ENCODE results near the gene STARD9. TPM values are rescaled to one million over a fixed set of nuclear protein-coding genes. Genes with fewer than 3 reads are reported as not detected.
A peak's percentile ranks its signal among the peaks of the same experiment; 100 is the strongest.

The STARD9 gene
- total and polyA plus RNA-seq, 9 of the 15 experiments (the other 6 are each of a cell fraction or from before 2014, with no cell fraction given) = 0.45 to 6.0 (median 3.6) TPM

DNA sequence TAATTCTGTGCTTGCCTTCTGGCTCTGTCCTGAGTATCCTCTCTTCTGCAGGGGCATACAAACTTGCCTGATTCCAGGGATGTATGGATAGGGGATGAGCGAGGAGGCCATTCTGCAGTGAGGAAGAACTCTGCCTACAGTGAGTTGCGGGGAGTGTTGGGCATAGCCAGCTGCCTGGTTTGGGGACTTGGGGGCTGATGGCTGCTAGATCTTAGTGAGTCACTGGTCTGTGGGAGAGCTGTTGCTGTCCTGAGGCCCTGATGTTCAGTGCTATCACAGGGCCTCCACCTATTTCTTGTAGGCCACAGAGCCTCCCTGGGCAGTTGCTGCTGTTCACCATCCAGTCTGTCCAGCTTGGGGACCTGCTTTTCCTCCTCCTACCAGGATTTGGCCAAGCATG lies 141.2 kb downstream of the STARD9 start:
- DNase-seq (ENCODE audit: extremely low read depth in 1 of 4, low spot score in 3 of 4) (peak in 2 of 4 experiments; percentile 6 to 7), ATAC-seq (no peak), FAIRE-seq (no peak)
- H3K4me1 ChIP-seq (replicated peaks in 1 of 2; ENCODE audit: control insufficient read depth in 2 of 2, insufficient read depth in 2 of 2, low read length in 2 of 2) = no peaks in the 10 kb centered on the region
- in situ Hi-C loops (cut with MboI) (loop anchor here (5.0 to 10.0 kb wide), 2 partner anchors 211 to 558 kb away; no protein-coding TSS in a partner anchor), intact Hi-C loops (cut with micrococcal nuclease) (no loop called here)
- no peaks in the 10 kb centered on the region for H3K9me1 ChIP-seq (ENCODE audit: control insufficient read depth, insufficient read depth, low read length)
- H3K27ac ChIP-seq (ENCODE audit: extremely low read depth, low read depth, low read length) = no peak overlapping the region
- no peak overlapping the region for H3K4me3 ChIP-seq
- no peak overlapping the region for H2AFZ ChIP-seq (ENCODE audit: low read depth, low read length)
- no TSS peak for BruUV-seq (replicated peaks)
- H3K79me2 ChIP-seq (ENCODE audit: control insufficient read depth, insufficient read depth, low read length) = no peaks in the 10 kb centered on the region
- ChIA-PET POLR2A (interaction anchor here (0.9 to 2.1 kb wide), 6 partner anchors 9 to 204 kb away, joined by 3 to 6 read pairs (median 4); no protein-coding TSS in a partner anchor), CTCF (ENCODE audit: low intra/inter-chr PET ratio) (no interaction called here)
- H3K27me3 ChIP-seq (ENCODE audit: control insufficient read depth in 2 of 2, insufficient read depth in 2 of 2, low read length in 2 of 2) = no peaks in the 10 kb centered on the region
- 65% methylated on average over 2 of the region's 2 CpGs for WGBS (ENCODE audit: insufficient coverage, low coverage, missing lambda C conversion rate)
- H4K20me1 ChIP-seq (replicated peaks; ENCODE audit: control insufficient read depth, insufficient read depth, low read length) = no peaks in the 10 kb centered on the region
- H3K4me2 ChIP-seq (ENCODE audit: insufficient read depth, low read length) = no peak overlapping the region
- peaks cover 14% of the 10 kb centered on the region; the same call in 2 of the 3 replicates for H3K36me3 ChIP-seq (ENCODE audit: control insufficient read depth, insufficient read depth, low read length)
- no peaks in the 10 kb centered on the region for H3K9me3 ChIP-seq (replicated peaks; ENCODE audit: control insufficient read depth, insufficient read depth, low read depth, low read length)
- no peak overlapping the region; a peak in 1 of 4 replicates for H3K9ac ChIP-seq (ENCODE audit: insufficient read depth in 1 of 2, low read depth in 2 of 2, low read length in 2 of 2)
- TF ChIP-seq, protein P1, sequence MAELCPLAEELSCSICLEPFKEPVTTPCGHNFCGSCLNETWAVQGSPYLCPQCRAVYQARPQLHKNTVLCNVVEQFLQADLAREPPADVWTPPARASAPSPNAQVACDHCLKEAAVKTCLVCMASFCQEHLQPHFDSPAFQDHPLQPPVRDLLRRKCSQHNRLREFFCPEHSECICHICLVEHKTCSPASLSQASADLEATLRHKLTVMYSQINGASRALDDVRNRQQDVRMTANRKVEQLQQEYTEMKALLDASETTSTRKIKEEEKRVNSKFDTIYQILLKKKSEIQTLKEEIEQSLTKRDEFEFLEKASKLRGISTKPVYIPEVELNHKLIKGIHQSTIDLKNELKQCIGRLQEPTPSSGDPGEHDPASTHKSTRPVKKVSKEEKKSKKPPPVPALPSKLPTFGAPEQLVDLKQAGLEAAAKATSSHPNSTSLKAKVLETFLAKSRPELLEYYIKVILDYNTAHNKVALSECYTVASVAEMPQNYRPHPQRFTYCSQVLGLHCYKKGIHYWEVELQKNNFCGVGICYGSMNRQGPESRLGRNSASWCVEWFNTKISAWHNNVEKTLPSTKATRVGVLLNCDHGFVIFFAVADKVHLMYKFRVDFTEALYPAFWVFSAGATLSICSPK (IDR thresholded peaks at IDR 0.05; ENCODE audit: borderline replicate concordance) = no peak
- TF ChIP-seq, protein P2, sequence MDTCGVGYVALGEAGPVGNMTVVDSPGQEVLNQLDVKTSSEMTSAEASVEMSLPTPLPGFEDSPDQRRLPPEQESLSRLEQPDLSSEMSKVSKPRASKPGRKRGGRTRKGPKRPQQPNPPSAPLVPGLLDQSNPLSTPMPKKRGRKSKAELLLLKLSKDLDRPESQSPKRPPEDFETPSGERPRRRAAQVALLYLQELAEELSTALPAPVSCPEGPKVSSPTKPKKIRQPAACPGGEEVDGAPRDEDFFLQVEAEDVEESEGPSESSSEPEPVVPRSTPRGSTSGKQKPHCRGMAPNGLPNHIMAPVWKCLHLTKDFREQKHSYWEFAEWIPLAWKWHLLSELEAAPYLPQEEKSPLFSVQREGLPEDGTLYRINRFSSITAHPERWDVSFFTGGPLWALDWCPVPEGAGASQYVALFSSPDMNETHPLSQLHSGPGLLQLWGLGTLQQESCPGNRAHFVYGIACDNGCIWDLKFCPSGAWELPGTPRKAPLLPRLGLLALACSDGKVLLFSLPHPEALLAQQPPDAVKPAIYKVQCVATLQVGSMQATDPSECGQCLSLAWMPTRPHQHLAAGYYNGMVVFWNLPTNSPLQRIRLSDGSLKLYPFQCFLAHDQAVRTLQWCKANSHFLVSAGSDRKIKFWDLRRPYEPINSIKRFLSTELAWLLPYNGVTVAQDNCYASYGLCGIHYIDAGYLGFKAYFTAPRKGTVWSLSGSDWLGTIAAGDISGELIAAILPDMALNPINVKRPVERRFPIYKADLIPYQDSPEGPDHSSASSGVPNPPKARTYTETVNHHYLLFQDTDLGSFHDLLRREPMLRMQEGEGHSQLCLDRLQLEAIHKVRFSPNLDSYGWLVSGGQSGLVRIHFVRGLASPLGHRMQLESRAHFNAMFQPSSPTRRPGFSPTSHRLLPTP (IDR thresholded peaks at IDR 0.05; ENCODE audit: borderline replicate concordance, extremely low read depth, insufficient read length) = no peak
- TF ChIP-seq, protein P3, sequence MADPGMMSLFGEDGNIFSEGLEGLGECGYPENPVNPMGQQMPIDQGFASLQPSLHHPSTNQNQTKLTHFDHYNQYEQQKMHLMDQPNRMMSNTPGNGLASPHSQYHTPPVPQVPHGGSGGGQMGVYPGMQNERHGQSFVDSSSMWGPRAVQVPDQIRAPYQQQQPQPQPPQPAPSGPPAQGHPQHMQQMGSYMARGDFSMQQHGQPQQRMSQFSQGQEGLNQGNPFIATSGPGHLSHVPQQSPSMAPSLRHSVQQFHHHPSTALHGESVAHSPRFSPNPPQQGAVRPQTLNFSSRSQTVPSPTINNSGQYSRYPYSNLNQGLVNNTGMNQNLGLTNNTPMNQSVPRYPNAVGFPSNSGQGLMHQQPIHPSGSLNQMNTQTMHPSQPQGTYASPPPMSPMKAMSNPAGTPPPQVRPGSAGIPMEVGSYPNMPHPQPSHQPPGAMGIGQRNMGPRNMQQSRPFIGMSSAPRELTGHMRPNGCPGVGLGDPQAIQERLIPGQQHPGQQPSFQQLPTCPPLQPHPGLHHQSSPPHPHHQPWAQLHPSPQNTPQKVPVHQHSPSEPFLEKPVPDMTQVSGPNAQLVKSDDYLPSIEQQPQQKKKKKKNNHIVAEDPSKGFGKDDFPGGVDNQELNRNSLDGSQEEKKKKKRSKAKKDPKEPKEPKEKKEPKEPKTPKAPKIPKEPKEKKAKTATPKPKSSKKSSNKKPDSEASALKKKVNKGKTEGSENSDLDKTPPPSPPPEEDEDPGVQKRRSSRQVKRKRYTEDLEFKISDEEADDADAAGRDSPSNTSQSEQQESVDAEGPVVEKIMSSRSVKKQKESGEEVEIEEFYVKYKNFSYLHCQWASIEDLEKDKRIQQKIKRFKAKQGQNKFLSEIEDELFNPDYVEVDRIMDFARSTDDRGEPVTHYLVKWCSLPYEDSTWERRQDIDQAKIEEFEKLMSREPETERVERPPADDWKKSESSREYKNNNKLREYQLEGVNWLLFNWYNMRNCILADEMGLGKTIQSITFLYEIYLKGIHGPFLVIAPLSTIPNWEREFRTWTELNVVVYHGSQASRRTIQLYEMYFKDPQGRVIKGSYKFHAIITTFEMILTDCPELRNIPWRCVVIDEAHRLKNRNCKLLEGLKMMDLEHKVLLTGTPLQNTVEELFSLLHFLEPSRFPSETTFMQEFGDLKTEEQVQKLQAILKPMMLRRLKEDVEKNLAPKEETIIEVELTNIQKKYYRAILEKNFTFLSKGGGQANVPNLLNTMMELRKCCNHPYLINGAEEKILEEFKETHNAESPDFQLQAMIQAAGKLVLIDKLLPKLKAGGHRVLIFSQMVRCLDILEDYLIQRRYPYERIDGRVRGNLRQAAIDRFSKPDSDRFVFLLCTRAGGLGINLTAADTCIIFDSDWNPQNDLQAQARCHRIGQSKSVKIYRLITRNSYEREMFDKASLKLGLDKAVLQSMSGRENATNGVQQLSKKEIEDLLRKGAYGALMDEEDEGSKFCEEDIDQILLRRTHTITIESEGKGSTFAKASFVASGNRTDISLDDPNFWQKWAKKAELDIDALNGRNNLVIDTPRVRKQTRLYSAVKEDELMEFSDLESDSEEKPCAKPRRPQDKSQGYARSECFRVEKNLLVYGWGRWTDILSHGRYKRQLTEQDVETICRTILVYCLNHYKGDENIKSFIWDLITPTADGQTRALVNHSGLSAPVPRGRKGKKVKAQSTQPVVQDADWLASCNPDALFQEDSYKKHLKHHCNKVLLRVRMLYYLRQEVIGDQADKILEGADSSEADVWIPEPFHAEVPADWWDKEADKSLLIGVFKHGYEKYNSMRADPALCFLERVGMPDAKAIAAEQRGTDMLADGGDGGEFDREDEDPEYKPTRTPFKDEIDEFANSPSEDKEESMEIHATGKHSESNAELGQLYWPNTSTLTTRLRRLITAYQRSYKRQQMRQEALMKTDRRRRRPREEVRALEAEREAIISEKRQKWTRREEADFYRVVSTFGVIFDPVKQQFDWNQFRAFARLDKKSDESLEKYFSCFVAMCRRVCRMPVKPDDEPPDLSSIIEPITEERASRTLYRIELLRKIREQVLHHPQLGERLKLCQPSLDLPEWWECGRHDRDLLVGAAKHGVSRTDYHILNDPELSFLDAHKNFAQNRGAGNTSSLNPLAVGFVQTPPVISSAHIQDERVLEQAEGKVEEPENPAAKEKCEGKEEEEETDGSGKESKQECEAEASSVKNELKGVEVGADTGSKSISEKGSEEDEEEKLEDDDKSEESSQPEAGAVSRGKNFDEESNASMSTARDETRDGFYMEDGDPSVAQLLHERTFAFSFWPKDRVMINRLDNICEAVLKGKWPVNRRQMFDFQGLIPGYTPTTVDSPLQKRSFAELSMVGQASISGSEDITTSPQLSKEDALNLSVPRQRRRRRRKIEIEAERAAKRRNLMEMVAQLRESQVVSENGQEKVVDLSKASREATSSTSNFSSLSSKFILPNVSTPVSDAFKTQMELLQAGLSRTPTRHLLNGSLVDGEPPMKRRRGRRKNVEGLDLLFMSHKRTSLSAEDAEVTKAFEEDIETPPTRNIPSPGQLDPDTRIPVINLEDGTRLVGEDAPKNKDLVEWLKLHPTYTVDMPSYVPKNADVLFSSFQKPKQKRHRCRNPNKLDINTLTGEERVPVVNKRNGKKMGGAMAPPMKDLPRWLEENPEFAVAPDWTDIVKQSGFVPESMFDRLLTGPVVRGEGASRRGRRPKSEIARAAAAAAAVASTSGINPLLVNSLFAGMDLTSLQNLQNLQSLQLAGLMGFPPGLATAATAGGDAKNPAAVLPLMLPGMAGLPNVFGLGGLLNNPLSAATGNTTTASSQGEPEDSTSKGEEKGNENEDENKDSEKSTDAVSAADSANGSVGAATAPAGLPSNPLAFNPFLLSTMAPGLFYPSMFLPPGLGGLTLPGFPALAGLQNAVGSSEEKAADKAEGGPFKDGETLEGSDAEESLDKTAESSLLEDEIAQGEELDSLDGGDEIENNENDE (IDR thresholded peaks at IDR 0.05; ENCODE audit: low read depth, low read length) = no peak
- TF ChIP-seq RAD21 (CRISPR knock-in tag; conservative IDR thresholded peaks at IDR 0.05 in 1 of 2, IDR thresholded peaks at IDR 0.05 in 1 of 2) = no peak
- no peak for TF ChIP-seq ZNF212 (CRISPR knock-in tag; IDR thresholded peaks at IDR 0.05)
